SJCRH30 (cell line): ENCODE data around the gene GP1BB. TPM values are rescaled to one million over a fixed set of nuclear protein-coding genes. Genes with fewer than 3 reads are reported as not detected.

ENCODE experiments used
- DNase-seq, 2 experiments: peaks; one replicate each; pipeline ENCODE4 v3.0.0-alpha.2; 2015 to 2020
- H3K27ac ChIP-seq: fragments of 250-450 bp; sonication (Bioruptor Pico); 2 replicates; pipeline ENCODE4 v1.5.1; 2020; ENCODE audit warnings: mild to moderate bottlenecking, moderate library complexity
- H3K27me3 ChIP-seq: fragments of 250-450 bp; sonication (Bioruptor Pico); 2 replicates; pipeline ENCODE4 v1.5.1; 2020; ENCODE audit warnings: mild to moderate bottlenecking, moderate library complexity
- H3K36me3 ChIP-seq: fragments of 250-450 bp; sonication (Bioruptor Pico); 2 replicates; pipeline ENCODE4 v1.5.1; 2020; ENCODE audit warnings: mild to moderate bottlenecking, moderate library complexity
- H3K4me1 ChIP-seq: fragments of 250-450 bp; sonication (Bioruptor Pico); 2 replicates; pipeline ENCODE4 v1.5.1; 2020; ENCODE audit warnings: mild to moderate bottlenecking, moderate library complexity
- H3K4me3 ChIP-seq: fragments of 250-450 bp; sonication (Bioruptor Pico); 2 replicates; pipeline ENCODE4 v1.5.1; 2020; ENCODE audit warnings: mild to moderate bottlenecking, moderate library complexity
- H3K9me3 ChIP-seq: fragments of 250-450 bp; sonication (Bioruptor Pico); replicated peaks from 2 replicates; pipeline ENCODE4 v1.5.1; 2020; ENCODE audit warnings: mild to moderate bottlenecking, moderate library complexity
- total RNA-seq: library from RNA; depleted of rRNA; stranded (reverse); fragments of >200 nt; shearing (Covaris generic); gene quantifications from 2 replicates; pipeline ENCODE4 v1.2.3, GENCODE V29; 2014; rRNA removed

The GP1BB gene
- total RNA-seq, 1 experiment from 2014 or later = 4.4 TPM

- DNase-seq = no peak
- H3K27ac ChIP-seq = no peak overlapping the region
- H3K27me3 ChIP-seq = no peaks in the 10 kb centered on the region
- H3K4me1 ChIP-seq = no peaks in the 10 kb centered on the region
- H3K4me3 ChIP-seq = no peak overlapping the region
- H3K36me3 ChIP-seq = no peaks in the 10 kb centered on the region; the same call in 1 of the 2 replicates
- no peaks in the 10 kb centered on the region for H3K9me3 ChIP-seq
Observed at GRCh38 chr22:19772673-19773469, 49.5 kb downstream of the GP1BB start.

GRCh38 chr22:19773470-19774040 lies 50.2 kb downstream of the GP1BB start:
- Histone ChIP-seq H3K4me3 (no peak overlapping the region), H3K27me3 (no peaks in the 10 kb centered on the region), H3K4me1 (no peaks in the 10 kb centered on the region; the same call in 1 of the 2 replicates), H3K27ac (no peak overlapping the region), H3K9me3 (no peaks in the 10 kb centered on the region), H3K36me3 (no peaks in the 10 kb centered on the region; the same call in 1 of the 2 replicates)
- no peak for DNase-seq

Other genes with a start within 250 kb of the GP1BB start
- gene UFD1, start 244.3 kb upstream of the GP1BB start, total RNA-seq = 91.8 and 98.1 TPM in 2 replicates
- 48.4 and 56.0 TPM in 2 replicates for gene CDC45, start 243.6 kb upstream of the GP1BB start, total RNA-seq
- 0.04 and 0.20 TPM in 2 replicates for gene CLDN5, start 199.1 kb upstream of the GP1BB start, total RNA-seq
- 11.2 and 11.9 TPM in 2 replicates for gene SEPTIN5, start 9.0 kb upstream of the GP1BB start, total RNA-seq
- gene TBX1, start 37.2 kb downstream of the GP1BB start, total RNA-seq = 11.8 and 11.9 TPM in 2 replicates
- gene GNB1L, start 131.3 kb downstream of the GP1BB start, total RNA-seq = 12.3 and 12.6 TPM in 2 replicates
- 16.2 and 19.1 TPM in 2 replicates for gene RTL10, start 131.3 kb downstream of the GP1BB start, total RNA-seq
- 69.2 and 74.6 TPM in 2 replicates for gene COMT, start 218.2 kb downstream of the GP1BB start, total RNA-seq
- gene TXNRD2, start 218.3 kb downstream of the GP1BB start, total RNA-seq = 17.0 and 17.2 TPM in 2 replicates